Measurements from ENCODE around the gene IGFBP2. TPM values are rescaled to one million over a fixed set of nuclear protein-coding genes. Genes with fewer than 3 reads are reported as not detected.
A peak's percentile ranks its signal among the peaks of the same experiment; 100 is the strongest.

The IGFBP2 gene
- total and polyA plus RNA-seq, 2 experiments from 2014 or later = 163 to 338 TPM

DNA sequence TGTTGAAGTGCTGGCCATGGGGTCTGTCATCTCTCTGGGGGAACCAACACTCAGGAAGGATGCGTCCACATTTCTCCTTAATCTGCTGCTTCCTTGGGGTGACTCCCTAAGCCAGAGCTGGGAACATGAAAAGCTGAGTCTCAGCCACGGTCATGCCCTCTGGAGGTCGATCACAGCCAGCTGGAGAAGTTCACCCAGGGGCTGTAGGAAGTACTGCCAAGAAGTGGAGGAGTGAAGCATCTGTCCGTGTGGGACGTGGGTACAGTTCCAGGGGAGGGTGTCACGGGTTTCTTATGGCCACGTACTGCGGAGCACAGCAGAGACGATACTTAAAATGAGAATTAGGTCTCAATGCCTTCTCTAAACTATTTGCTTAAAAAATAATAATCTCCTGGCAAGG, 42.4 kb upstream of the IGFBP2 start:
- Histone ChIP-seq H3K4me1 (ENCODE audit: insufficient read depth) (peaks cover 9% of the 10 kb centered on the region), H3K27ac (peak overlapping the region; percentile 43), H3K9me2 (replicated peaks; ENCODE audit: insufficient read depth) (no peaks in the 10 kb centered on the region), H3K4me3 (no peak overlapping the region), H2AFZ (no peak overlapping the region), H3K27me3 (no peaks in the 10 kb centered on the region), H4K20me1 (ENCODE audit: insufficient read depth, poor library complexity, severe bottlenecking) (no peaks in the 10 kb centered on the region), H3K79me2 (no peaks in the 10 kb centered on the region), H3K4me2 (no peak overlapping the region), H3K36me3 (replicated peaks; ENCODE audit: insufficient read depth, low read depth) (no peaks in the 10 kb centered on the region), H3K9me3 (ENCODE audit: low read depth) (no peaks in the 10 kb centered on the region)
- TF ChIP-seq, protein P1, sequence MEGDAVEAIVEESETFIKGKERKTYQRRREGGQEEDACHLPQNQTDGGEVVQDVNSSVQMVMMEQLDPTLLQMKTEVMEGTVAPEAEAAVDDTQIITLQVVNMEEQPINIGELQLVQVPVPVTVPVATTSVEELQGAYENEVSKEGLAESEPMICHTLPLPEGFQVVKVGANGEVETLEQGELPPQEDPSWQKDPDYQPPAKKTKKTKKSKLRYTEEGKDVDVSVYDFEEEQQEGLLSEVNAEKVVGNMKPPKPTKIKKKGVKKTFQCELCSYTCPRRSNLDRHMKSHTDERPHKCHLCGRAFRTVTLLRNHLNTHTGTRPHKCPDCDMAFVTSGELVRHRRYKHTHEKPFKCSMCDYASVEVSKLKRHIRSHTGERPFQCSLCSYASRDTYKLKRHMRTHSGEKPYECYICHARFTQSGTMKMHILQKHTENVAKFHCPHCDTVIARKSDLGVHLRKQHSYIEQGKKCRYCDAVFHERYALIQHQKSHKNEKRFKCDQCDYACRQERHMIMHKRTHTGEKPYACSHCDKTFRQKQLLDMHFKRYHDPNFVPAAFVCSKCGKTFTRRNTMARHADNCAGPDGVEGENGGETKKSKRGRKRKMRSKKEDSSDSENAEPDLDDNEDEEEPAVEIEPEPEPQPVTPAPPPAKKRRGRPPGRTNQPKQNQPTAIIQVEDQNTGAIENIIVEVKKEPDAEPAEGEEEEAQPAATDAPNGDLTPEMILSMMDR (IDR thresholded peaks at IDR 0.05; ENCODE audit: poor library complexity) = no peak
- no peak for TF ChIP-seq EZH2 (IDR thresholded peaks at IDR 0.05; ENCODE audit: borderline replicate concordance)
- no peak for TF ChIP-seq EZH2phosphoT487 (IDR thresholded peaks at IDR 0.05; ENCODE audit: low read depth, severe bottlenecking, unreplicated experiment)
- DNase-seq (ENCODE audit: low spot score) = no peak
- WGBS (ENCODE audit: low lambda C conversion rate, missing lambda C conversion rate) = 71% methylated on average over 9 of the region's 9 CpGs

GRCh38 chr2:216591480-216591879, 41.7 kb upstream of the IGFBP2 start:
- Histone ChIP-seq H3K79me2 (no peaks in the 10 kb centered on the region), H3K4me2 (no peak overlapping the region), H3K4me3 (no peak overlapping the region), H3K4me1 (ENCODE audit: insufficient read depth) (peaks cover 9% of the 10 kb centered on the region), H3K9me3 (ENCODE audit: low read depth) (no peaks in the 10 kb centered on the region), H3K27ac (no peak overlapping the region), H3K27me3 (no peaks in the 10 kb centered on the region), H4K20me1 (ENCODE audit: insufficient read depth, poor library complexity, severe bottlenecking) (no peaks in the 10 kb centered on the region), H2AFZ (no peak overlapping the region), H3K9me2 (replicated peaks; ENCODE audit: insufficient read depth) (no peaks in the 10 kb centered on the region), H3K36me3 (replicated peaks; ENCODE audit: insufficient read depth, low read depth) (no peaks in the 10 kb centered on the region)
- TF ChIP-seq EZH2phosphoT487 (IDR thresholded peaks at IDR 0.05; ENCODE audit: low read depth, severe bottlenecking, unreplicated experiment) = no peak
- TF ChIP-seq, protein P1 (IDR thresholded peaks at IDR 0.05; ENCODE audit: poor library complexity) = no peak
- TF ChIP-seq EZH2 (IDR thresholded peaks at IDR 0.05; ENCODE audit: borderline replicate concordance) = no peak
- no peak for DNase-seq (ENCODE audit: low spot score)
- WGBS (ENCODE audit: low lambda C conversion rate, missing lambda C conversion rate) = 89% methylated on average over 6 of the region's 6 CpGs

DNA sequence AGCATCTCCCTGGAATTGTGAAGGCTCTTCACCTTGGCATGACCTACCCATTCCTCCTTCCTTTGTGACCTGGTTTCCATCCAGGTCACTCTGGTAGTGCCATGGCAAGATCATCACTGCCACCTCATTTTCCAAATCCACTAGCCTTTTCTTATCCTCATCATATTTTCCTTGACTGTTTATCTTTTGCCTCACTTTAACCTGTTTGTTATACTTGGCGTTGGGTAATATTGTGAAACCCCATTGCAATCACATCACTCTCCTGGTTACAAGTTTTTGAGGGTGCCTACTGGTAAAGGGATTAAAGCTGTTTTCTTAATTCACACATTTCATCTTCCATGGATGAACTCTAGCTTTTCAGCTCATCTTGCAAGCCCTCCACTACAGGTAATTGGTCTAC, 39.1 kb upstream of the IGFBP2 start:
- Histone ChIP-seq H3K4me3 (no peak overlapping the region), H3K27ac (no peak overlapping the region), H3K9me2 (replicated peaks; ENCODE audit: insufficient read depth) (no peaks in the 10 kb centered on the region), H3K36me3 (replicated peaks; ENCODE audit: insufficient read depth, low read depth) (no peaks in the 10 kb centered on the region), H3K27me3 (no peaks in the 10 kb centered on the region), H3K9me3 (ENCODE audit: low read depth) (no peaks in the 10 kb centered on the region), H3K4me1 (ENCODE audit: insufficient read depth) (peaks cover 4% of the 10 kb centered on the region), H3K79me2 (no peaks in the 10 kb centered on the region), H2AFZ (no peak overlapping the region), H4K20me1 (ENCODE audit: insufficient read depth, poor library complexity, severe bottlenecking) (no peaks in the 10 kb centered on the region), H3K4me2 (no peak overlapping the region)
- WGBS (ENCODE audit: low lambda C conversion rate, missing lambda C conversion rate) = 88% methylated on average over 1 of the region's 1 CpG
- TF ChIP-seq EZH2phosphoT487 (IDR thresholded peaks at IDR 0.05; ENCODE audit: low read depth, severe bottlenecking, unreplicated experiment) = no peak
- no peak for TF ChIP-seq EZH2 (IDR thresholded peaks at IDR 0.05; ENCODE audit: borderline replicate concordance)
- TF ChIP-seq, protein P1 (IDR thresholded peaks at IDR 0.05; ENCODE audit: poor library complexity) = no peak
- no peak for DNase-seq (ENCODE audit: low spot score)
